Suppressor macrophage treated with lipopolysaccharide for 4 hours (primary cell): Measurements from ENCODE around the gene ZBTB6.
"Not testable (repeated sequence)": the region's sequence is repeated elsewhere in the genome, so short reads cannot be mapped to it uniquely, and the experiment has no call there.

Source experiments
- DNase-seq: peaks from one replicate; pipeline ENCODE4 v3.0.0-alpha.2; 2020

Gene ZBTB6

GRCh38 chr9:122922713-122923112 is 9.6 kb upstream of the ZBTB6 start:
- no peak for DNase-seq

GRCh38 chr9:122918310-122918709 is 5.2 kb upstream of the ZBTB6 start:
- no peak for DNase-seq

GRCh38 chr9:122912671-122912963 is 506 bp downstream of the ZBTB6 start:
- DNase-seq: peak; percentile 56

- not testable (repeated sequence) for DNase-seq
Observed at GRCh38 chr9:122906122-122906521, 7.0 kb downstream of the ZBTB6 start.

- DNase-seq: peak; percentile 99
Observed at GRCh38 chr9:122904823-122905710, 8.1 kb downstream of the ZBTB6 start, which contains the start of gene RC3H2. TSS of gene RC3H2 (minus strand) at chr9:122905359. CDS start at chr9:122897509, 7,850 bp downstream.

GRCh38 chr9:122904466-122904822 is 8.7 kb downstream of the ZBTB6 start:
- peak; percentile 43 for DNase-seq

GRCh38 chr9:122900791-122901190 is 12.3 kb downstream of the ZBTB6 start:
- DNase-seq: peak; percentile 74

GRCh38 chr9:122897969-122898368 is 15.2 kb downstream of the ZBTB6 start:
- peak; percentile 28 for DNase-seq

- no peak for DNase-seq
Observed at GRCh38 chr9:122888480-122888879, 24.6 kb downstream of the ZBTB6 start.

GRCh38 chr9:122883125-122883524 is 30.0 kb downstream of the ZBTB6 start:
- no peak for DNase-seq

GRCh38 chr9:122879443-122879842 is 33.7 kb downstream of the ZBTB6 start:
- DNase-seq: no peak

- no peak for DNase-seq
Observed at GRCh38 chr9:122875523-122875922, 37.6 kb downstream of the ZBTB6 start.

- DNase-seq: not testable (repeated sequence)
Observed at GRCh38 chr9:122867276-122867675, 45.8 kb downstream of the ZBTB6 start.

GRCh38 chr9:122866079-122866478 is 47.0 kb downstream of the ZBTB6 start:
- no peak for DNase-seq

GRCh38 chr9:122865300-122865699 is 47.8 kb downstream of the ZBTB6 start:
- DNase-seq: no peak

- DNase-seq: no peak
Observed at GRCh38 chr9:122863407-122863806, 49.7 kb downstream of the ZBTB6 start.

- DNase-seq: no peak
Observed at GRCh38 chr9:122860319-122861142, 52.6 kb downstream of the ZBTB6 start.
